Fibroblast of the aortic adventitia (primary cell): Measurements from ENCODE around the gene CHD2. TPM values are rescaled to one million over a fixed set of nuclear protein-coding genes. Genes with fewer than 3 reads are reported as not detected.

Experiments
- DNase-seq: peaks from one replicate; pipeline ENCODE4 v3.0.0-alpha.2; 2010; ENCODE audit warnings: low read depth
- H3K4me3 ChIP-seq: 2 replicates; pipeline ENCODE4 v1.5.1; 2011; ENCODE audit warnings: low read depth, mild to moderate bottlenecking, control low read depth, low read length, moderate library complexity
- CTCF ChIP-seq: IDR thresholded peaks from 2 replicates; pipeline ENCODE4 v1.5.1; 2011; ENCODE audit warnings: mild to moderate bottlenecking, low read length, control low read depth, inconsistent platforms; ENCODE audit not compliant: insufficient read depth
- total RNA-seq: library from RNA; depleted of rRNA; stranded (reverse); fragments of >200 nt; gene quantifications from 2 replicates; pipeline ENCODE4 v1.2.3, GENCODE V29; 2012; ENCODE audit warnings: low replicate concordance

Gene CHD2
- total RNA-seq, 1 donor: 83.7 TPM

DNA sequence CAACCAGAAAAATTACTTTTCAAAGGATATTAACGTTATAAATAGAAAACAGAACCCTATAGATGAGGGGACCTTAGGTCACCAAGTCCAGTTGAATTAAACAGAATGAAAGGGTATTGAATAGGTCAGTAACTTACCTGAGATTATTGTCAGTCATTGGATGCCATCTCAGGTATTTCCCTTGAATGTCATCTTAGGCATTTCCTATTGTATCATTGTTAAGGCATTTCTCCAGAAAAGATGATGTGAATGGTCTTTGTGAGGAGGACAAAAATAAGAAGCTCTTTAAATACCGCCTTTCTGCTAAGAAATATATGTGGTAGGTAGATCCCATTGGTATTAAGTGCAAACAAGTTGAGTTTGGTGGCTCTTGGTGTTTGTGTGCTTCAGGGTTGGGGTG, 55.6 kb downstream of the CHD2 start:
- no peak for TF ChIP-seq CTCF
- DNase-seq: no peak
- H3K4me3 ChIP-seq: no peak overlapping the region

- DNase-seq: no peak
- no peak for TF ChIP-seq CTCF
These were observed 58.0 kb downstream of the CHD2 start for GRCh38 chr15:92958105-92958504.

GRCh38 chr15:92959219-92959618, 59.1 kb downstream of the CHD2 start:
- no peak for DNase-seq
- TF ChIP-seq CTCF: no peak
- H3K4me3 ChIP-seq: no peak overlapping the region

More at GRCh38 chr15:92958105-92958504, 58.0 kb downstream of the CHD2 start:
- H3K4me3 ChIP-seq: no peak overlapping the region

DNA sequence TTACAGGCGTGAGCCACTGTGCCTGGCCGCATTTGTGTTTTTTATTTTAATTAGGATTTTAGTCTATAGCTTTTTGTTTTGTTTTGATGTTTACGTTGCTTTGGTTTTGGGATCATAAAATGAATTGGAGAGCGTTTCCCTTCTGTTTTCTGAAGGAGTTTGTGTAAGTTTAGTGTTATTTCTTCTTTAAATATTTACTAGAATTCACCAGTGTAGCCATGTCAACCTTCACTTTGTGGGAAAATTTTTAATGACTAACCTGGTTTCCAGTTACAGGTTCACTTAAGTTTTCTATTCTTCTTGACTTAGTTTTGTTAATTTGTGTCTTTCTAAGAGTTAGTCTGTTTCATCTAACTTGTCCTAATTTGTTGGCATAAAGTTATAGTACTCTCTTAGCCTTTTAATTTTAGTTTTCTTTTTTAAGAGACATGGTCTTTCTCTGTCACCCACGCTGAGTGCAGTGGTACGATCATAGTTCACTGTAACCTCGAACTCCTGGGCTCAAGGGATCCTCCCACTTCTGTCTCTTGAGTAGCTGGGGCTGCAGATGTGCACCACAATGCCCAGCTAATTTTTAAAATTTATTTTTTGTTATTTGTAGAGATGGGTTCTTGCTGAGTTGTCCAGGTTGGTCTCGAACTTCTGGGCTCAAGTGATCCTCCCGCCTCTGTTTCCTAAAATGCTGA, 61.0 kb downstream of the CHD2 start:
- no peak overlapping the region for H3K4me3 ChIP-seq
- TF ChIP-seq CTCF: no peak
- DNase-seq: no peak

DNA sequence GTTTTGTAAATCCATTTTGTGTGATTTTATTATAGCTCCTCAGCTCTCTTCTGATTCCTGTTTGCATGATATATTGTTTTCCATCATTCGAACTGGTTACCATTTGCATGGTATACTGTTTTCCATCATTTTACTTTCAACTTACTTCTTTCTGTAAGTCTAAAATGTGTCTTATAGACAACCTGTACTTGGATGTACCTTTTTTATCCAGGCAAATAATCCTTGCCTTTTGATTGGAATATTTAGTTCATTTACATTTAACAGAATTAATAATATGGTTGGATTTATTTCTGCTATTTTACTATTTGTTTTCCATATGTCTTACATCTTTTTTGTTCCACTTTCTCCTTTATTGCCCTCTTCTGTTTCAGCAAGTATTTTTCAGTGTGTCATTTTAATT, 62.8 kb downstream of the CHD2 start:
- TF ChIP-seq CTCF: no peak
- H3K4me3 ChIP-seq: no peak overlapping the region
- DNase-seq: no peak

- TF ChIP-seq CTCF: no peak
- DNase-seq: no peak
These were observed 63.7 kb downstream of the CHD2 start for GRCh38 chr15:92963794-92964193.

GRCh38 chr15:92968926-92969651, 69.0 kb downstream of the CHD2 start:
- peak; percentile 29 for TF ChIP-seq CTCF
- DNase-seq: peak; percentile 9
- no peak overlapping the region for H3K4me3 ChIP-seq

More at GRCh38 chr15:92963794-92964193, 63.7 kb downstream of the CHD2 start:
- no peak overlapping the region for H3K4me3 ChIP-seq
